Right lobe of liver (tissue), 4 donors: ENCODE results near the gene ACTR6.

Experiments
- CTCF ChIP-seq, 4 donors: fragments of 200-600 bp in 3 of 4; fragments of 450-650 bp in 1 of 4; IDR thresholded peaks; one replicate each; pipeline versions ENCODE4 v1.5.1 to v1.8.0; 2016 to 2022; ENCODE audit warnings: antibody characterized with exemption in 4 of 4, mild to moderate bottlenecking in 2 of 4
- POLR2A ChIP-seq: fragments of 450-650 bp; IDR thresholded peaks from one replicate; pipeline ENCODE4 v1.6.1; 2017; ENCODE audit warnings: antibody characterized with exemption, mild to moderate bottlenecking
- donor health status: DM: no; HTN: no; CAD: no.
- donor health status: DM: no; HTN: no; CAD: no.
- donor health status: DM: no; HTN: yes; CAD: no.

GRCh38 chr12:100254876-100255275, 54.3 kb downstream of the ACTR6 start:
- TF ChIP-seq CTCF (IDR thresholded peaks at IDR 0.05): no peak
- no peak for TF ChIP-seq POLR2A
